Stimulated activated CD4-positive, alpha-beta T cell treated with anti-CD3 and anti-CD28 coated beads, Interleukin-15, amount 100 ng/mL, for 24 hours (primary cell): ENCODE results near the gene FGF21.
"Not testable (repeated sequence)": the region's sequence is repeated elsewhere in the genome, so short reads cannot be mapped to it uniquely, and the experiment has no call there.

Experiments
- DNase-seq: peaks from one replicate; pipeline ENCODE4 v3.0.0-alpha.2; 2020

FGF21 gene

GRCh38 chr19:48752496-48753365 is 2.6 kb upstream of the FGF21 start, which contains the start of gene FUT1:
Gene FUT1 (minus strand): TSS chr19:48752641. CDS start chr19:48751281, 1,360 bp downstream.
- DNase-seq = peak; percentile 51

GRCh38 chr19:48755787-48756186 is 463 bp downstream of the FGF21 start:
- no peak for DNase-seq

GRCh38 chr19:48756212-48756611 is 888 bp downstream of the FGF21 start:
- no peak for DNase-seq

DNA sequence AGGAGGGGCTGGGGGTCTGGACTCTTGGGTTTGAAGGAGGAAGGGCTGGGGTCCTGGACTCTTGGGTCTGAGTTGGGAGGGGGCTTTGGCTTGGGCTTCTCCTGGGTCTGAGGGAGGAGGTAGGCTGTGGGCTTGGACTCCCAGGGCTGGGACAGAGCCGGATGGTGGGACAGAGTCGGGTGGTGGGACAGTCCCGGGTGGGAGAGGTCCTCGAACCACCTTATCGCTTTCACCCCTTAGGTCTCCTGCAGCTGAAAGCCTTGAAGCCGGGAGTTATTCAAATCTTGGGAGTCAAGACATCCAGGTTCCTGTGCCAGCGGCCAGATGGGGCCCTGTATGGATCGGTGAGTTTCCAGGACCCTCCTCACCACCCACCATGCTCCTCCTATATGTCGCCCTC is 1.4 kb downstream of the FGF21 start:
- no peak for DNase-seq

DNA sequence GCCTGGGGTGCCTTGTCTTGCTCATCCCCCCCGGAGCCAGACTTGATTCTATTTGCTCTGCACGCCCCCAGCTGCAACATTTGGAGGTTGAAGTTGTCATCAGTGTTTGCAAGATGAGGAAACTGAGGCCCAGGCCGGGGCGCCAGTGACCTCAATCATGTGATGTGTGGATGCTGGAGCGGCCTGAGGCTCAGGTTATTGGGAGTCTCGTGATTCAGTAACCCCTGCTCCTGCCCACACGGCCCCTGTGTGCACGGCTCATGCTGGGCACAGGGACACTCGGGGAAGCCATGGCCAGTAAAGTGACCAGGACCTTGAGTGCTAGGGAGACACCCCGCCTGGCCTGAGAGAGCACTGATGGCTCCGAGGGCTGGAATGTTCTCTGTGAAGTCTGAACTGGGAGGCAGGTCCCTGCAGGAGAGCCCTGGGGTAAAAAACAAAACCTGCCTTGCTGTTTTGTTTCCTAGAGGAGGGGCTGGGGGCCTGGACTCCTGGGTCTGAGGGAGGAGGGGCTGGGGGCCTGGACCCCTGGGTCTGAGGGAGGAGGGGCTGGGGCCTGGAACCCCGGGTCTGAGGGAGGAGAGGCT is 1.9 kb downstream of the FGF21 start:
- no peak for DNase-seq

GRCh38 chr19:48757741-48758144 is 2.4 kb downstream of the FGF21 start:
- DNase-seq = no peak

GRCh38 chr19:48760504-48761205 is 5.3 kb downstream of the FGF21 start:
- peak; percentile 22 for DNase-seq

GRCh38 chr19:48765816-48766215 is 10.5 kb downstream of the FGF21 start:
- not testable (repeated sequence) for DNase-seq

- DNase-seq = not testable (repeated sequence)
Measured at GRCh38 chr19:48768171-48768753, 12.9 kb downstream of the FGF21 start.

DNA sequence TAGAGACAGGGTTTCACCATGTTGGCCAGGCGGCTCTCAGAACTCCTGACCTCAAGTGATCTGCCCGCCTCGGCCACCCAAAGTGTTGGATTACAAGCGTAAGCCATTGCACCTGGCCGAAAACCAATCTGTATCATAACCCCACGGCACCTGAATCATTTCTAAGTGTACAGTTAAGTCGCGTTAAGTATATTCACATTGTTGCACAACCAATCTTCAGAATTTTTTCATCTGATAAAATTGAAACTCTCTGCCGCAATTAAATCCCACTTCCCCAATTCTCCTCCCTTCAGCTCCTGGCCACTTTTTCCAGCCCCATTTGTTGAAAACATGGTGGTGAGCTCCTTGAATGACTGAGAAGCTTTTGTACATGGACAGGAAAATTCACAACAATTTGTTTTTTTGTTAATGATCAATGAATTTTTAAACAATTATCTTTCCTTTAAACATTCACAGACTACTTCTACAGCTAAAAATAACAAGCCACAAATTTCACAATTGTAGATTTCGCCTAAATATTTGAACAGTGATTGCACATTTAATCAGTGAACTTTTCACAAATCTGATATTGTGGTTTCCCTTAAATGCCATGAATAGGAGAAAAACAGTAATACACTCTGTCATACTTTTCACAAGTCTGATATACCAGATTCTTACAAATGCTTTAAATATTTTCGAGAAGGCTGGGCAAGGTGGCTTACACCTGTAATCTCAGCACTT is 13.8 kb downstream of the FGF21 start:
- no peak for DNase-seq

DNA sequence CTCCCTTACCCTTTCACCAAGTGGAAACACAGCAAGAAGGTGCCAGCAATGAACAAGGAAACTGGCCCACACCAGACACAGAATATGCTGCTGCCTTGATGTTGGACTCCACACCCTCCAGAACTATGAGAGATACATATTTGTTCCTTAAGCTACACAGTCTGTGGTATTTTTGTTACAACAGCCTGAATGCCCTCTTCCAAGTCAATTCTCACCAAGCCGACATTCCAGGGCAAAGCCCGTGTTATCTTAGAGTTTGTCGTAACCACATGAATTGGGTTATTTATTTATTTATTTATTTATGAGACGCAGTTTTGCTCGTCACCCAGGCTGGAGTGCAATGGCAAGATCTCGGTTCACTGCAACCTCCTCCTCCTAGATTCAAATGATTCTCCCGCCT is 14.9 kb downstream of the FGF21 start:
- no peak for DNase-seq

DNA sequence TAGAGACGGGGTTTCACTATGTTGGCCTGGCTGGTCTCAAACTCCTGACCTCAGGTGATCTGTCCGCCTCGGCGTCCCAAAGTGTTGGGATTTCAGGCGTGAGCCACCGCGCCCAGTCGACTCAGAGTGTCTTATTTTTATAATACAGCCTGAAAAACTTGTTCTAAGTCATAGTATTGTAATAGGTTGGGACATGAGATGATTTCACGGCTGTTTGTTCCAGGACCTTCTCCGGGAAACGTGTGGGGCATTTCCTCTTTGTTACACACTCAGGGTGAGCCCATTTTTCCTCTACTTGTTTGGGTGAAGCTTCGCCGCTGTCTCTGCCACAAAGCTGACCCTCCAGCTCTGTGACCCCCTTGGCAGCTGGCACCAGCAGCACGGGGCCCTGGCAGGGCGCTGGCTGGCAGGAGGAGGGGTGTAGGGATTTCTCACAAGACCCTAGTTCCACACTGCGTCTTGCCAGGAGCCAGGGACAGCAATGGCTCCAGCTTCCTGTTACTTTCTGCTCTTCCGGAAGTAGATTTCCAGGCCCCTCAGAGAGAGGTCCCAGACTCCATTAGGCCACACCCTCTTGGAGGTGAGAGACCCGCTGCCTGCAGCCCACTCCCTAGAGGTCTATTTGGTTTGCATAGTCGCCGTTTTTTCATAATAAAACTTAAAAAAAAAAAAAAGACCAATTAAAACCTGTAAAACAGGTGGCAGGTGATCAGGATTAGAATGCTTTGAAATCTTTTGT is 15.6 kb downstream of the FGF21 start:
- DNase-seq = no peak

DNA sequence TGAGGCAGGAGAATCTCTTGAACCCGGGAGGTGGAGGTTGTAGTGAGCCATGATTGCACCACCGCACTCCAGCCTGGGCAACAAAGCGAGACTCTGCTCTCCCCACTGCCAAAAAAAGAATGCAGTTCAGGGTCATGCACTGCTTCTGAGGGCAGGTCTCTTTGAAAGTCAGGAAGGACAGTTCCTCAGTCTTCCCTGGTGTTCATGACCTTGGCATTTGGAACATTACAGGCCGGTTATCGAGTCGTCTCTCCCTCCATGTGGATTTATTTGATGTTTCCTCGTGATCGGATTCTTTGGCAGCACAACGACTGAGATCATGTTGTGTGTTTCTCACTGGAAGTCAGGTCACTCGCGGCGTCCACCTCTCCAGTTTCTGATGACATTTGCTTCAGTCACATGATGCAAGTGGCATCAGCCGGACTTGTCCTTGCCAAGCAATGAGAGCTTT is 17.2 kb downstream of the FGF21 start:
- DNase-seq = no peak

GRCh38 chr19:48777139-48777538 is 21.8 kb downstream of the FGF21 start:
- DNase-seq = no peak

GRCh38 chr19:48777720-48778119 is 22.4 kb downstream of the FGF21 start:
- no peak for DNase-seq

DNA sequence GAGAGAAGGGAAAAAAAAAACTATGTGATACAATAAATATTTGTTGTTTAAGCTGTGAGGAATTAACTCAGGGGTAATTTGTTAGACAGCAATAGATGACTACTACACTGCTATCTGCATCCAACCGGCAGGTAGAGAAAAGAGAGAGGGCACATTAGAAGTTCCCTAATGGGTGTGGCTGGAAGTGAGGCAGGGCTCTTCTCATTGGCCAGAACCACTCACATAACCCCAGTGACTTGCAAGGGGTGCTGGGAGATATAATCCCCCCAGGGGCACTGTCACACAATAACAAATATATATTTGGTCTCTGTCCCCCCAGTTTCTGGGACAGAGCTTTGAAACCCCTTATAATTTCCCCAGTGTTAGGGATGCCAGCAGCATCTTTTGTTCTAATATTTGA is 24.3 kb downstream of the FGF21 start:
- DNase-seq = no peak

GRCh38 chr19:48780631-48781391 is 25.5 kb downstream of the FGF21 start:
- DNase-seq = no peak

DNA sequence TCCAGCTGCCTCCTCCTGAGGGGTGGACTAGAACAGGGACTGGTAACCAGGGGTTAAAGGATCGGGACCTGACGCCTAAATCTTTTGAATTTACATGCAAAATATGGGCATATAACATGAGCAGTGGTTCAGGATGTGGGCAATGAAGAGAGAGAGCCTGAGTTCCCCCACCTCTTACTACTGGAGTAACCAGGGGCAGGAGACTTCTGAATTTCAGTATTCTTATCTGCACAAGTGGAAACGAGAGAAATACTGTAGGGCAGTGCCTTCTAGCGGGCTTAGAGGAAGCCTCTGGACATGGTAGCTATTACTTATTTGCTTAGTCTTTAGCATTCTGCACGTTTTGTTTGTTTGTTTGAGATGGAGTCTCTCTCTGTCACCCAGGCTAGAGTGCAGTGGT is 29.2 kb downstream of the FGF21 start:
- no peak for DNase-seq

DNA sequence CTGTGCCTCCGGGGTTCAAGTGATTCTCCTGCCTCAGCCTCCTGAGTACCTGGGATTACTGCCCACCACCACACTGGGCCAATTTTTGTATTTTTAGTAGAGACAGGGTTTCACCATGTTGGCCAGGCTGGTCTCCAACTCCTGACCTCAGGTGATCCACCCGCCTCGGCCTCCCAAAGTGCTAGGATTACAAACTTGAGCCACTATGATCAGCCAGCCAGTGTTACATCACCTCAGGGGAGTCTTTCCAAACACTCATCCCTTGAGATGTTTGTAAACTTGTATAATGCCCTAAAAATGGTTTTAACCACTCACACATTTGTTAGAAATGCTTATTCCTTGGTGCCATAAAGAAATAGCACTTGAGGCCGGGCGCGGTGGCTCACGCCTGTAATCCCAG is 31.1 kb downstream of the FGF21 start:
- not testable (repeated sequence) for DNase-seq

DNA sequence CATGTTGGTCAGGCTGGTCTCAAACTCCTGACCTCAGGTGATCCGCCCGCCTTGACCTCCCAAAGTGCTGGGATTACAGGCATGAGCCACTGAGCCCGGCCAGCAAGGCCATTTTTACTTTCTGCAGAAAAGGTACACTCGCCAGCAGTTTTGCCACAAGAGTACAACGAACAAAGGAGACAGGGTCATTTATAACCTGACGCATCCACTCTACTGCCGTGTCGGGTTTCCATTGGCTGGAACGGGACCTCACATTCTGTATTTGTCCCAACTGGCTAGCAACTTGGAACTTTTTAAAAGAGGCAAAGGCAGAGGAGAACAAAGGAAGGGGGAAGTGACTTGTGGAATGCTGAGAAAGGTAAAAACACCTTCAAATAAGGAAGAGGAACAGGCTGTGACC is 32.0 kb downstream of the FGF21 start:
- DNase-seq = not testable (repeated sequence)

GRCh38 chr19:48793271-48793670 is 37.9 kb downstream of the FGF21 start:
- no peak for DNase-seq
